Measurements from ENCODE around the gene GAST.

- peak in 3 of 5 experiments; percentile 4 to 36 (median 36) for TF ChIP-seq CTCF (IDR thresholded peaks at IDR 0.05)
- TF ChIP-seq EP300 (IDR thresholded peaks at IDR 0.05; ENCODE audit: low read depth) = no peak
- TF ChIP-seq POLR2A (IDR thresholded peaks at IDR 0.05) = no peak
- TF ChIP-seq POLR2AphosphoS5 (IDR thresholded peaks at IDR 0.05) = no peak
Measured at GRCh38 chr17:41666237-41666641, 45.9 kb upstream of the GAST start.

All from transverse colon (tissue), 4 donors.